HEK293 (cell line): ENCODE measurements around the gene STK24.

ENCODE experiments used
- CTCF ChIA-PET: fragments of 350-600 bp; formaldehyde crosslinking; extraction: SDS; loops from one replicate; lab custom pipeline; 2021; ENCODE audit warnings: antibody characterized with exemption; lab: Yijun Ruan, JAX
- POLR2A ChIA-PET: fragments of 300-600 bp; formaldehyde crosslinking; extraction: SDS; loops from one replicate; lab custom pipeline; 2020; ENCODE audit warnings: antibody characterized with exemption, inconsistent platforms; lab: Yijun Ruan, JAX
- H3K27ac ChIP-seq: fragments of 200-500 bp; sonication (Bioruptor generic); 2 replicates; pipeline ENCODE4 v1.5.1; 2014; ENCODE audit warnings: low read depth, low read length, control low read depth, inconsistent platforms; ENCODE audit errors: extremely low read depth
- H3K36me3 ChIP-seq, 2 experiments: fragments of 200-500 bp in 1 of 2; sonication (Bioruptor generic) in 1 of 2; 1 replicate in 1 of 2; 2 replicates in 1 of 2; pipeline ENCODE4 v1.5.1; 2014 to 2017; ENCODE audit warnings: inconsistent platforms in 2 of 2, low read length in 2 of 2; ENCODE audit not compliant: control insufficient read depth in 2 of 2, insufficient read depth in 1 of 2
- H3K4me1 ChIP-seq: fragments of 200-500 bp; sonication (Bioruptor generic); 2 replicates; pipeline ENCODE4 v1.5.1; 2014; ENCODE audit warnings: mild to moderate bottlenecking, low read length, inconsistent platforms; ENCODE audit not compliant: control insufficient read depth, insufficient read depth
- H3K4me3 ChIP-seq: 2 replicates; pipeline ENCODE4 v1.5.1; 2011; ENCODE audit warnings: low read depth, mild to moderate bottlenecking, control low read depth, low read length, moderate library complexity
- H3K9me3 ChIP-seq: fragments of 200-500 bp; sonication (Bioruptor generic); 2 replicates; pipeline ENCODE4 v1.5.1; 2014; ENCODE audit warnings: low read depth, low read length, inconsistent platforms; ENCODE audit not compliant: control insufficient read depth, insufficient read depth
- SCRT2 ChIP-seq: fragments of 450-650 bp; formaldehyde crosslinking; IDR thresholded peaks from 2 replicates; pipeline ENCODE4 v1.5.1; 2016; ENCODE audit warnings: missing biosample characterization, missing genetic modification characterization
- TRIM28 ChIP-seq: IDR thresholded peaks from 2 replicates; pipeline ENCODE4 v1.6.1; 2011; ENCODE audit warnings: low read length, control low read depth, borderline replicate concordance
- ZFP37 ChIP-seq: fragments of 450-650 bp; formaldehyde crosslinking; IDR thresholded peaks from 2 replicates; pipeline ENCODE4 v1.5.1; 2016; ENCODE audit warnings: missing biosample characterization, missing genetic modification characterization
- ZNF133 ChIP-seq: fragments of 450-650 bp; formaldehyde crosslinking; IDR thresholded peaks from 2 replicates; pipeline ENCODE4 v1.5.1; 2016; ENCODE audit warnings: missing biosample characterization, missing genetic modification characterization
- ZNF24 ChIP-seq: fragments of 450-650 bp; formaldehyde crosslinking; IDR thresholded peaks from 2 replicates; pipeline ENCODE4 v1.5.1; 2016; ENCODE audit warnings: missing biosample characterization, missing genetic modification characterization
- ZNF37A ChIP-seq: fragments of 450-650 bp; IDR thresholded peaks from 2 replicates; pipeline ENCODE4 v1.5.1; 2018; ENCODE audit warnings: missing biosample characterization, missing genetic modification characterization
- ZNF510 ChIP-seq: fragments of 450-650 bp; formaldehyde crosslinking; IDR thresholded peaks from 2 replicates; pipeline ENCODE4 v1.5.1; 2018; ENCODE audit warnings: mild to moderate bottlenecking, missing genetic modification characterization, missing biosample characterization; ENCODE audit not compliant: insufficient replicate concordance
- ZNF560 ChIP-seq: fragments of 450-650 bp; formaldehyde crosslinking; IDR thresholded peaks from 2 replicates; pipeline ENCODE4 v1.5.1; 2017; ENCODE audit warnings: missing biosample characterization, missing genetic modification characterization, borderline replicate concordance
- ZNF596 ChIP-seq: fragments of 450-650 bp; IDR thresholded peaks from 2 replicates; pipeline ENCODE4 v1.5.0; 2018; ENCODE audit warnings: missing biosample characterization, mild to moderate bottlenecking, missing genetic modification characterization, moderate library complexity
- ZNF76 ChIP-seq: fragments of 450-650 bp; formaldehyde crosslinking; IDR thresholded peaks from 2 replicates; pipeline ENCODE4; 2016; ENCODE audit warnings: low read depth, missing biosample characterization, missing genetic modification characterization, borderline replicate concordance
- TF ChIP-seq, protein P1 (sequence below): fragments of 450-650 bp; formaldehyde crosslinking; IDR thresholded peaks from 2 replicates; pipeline ENCODE4 v1.5.1; 2016; ENCODE audit warnings: missing biosample characterization, missing genetic modification characterization
- TF ChIP-seq, protein P2 (sequence below): fragments of 450-650 bp; formaldehyde crosslinking; IDR thresholded peaks from 2 replicates; pipeline ENCODE4 v1.5.1; 2016; ENCODE audit warnings: missing biosample characterization, missing genetic modification characterization
- TF ChIP-seq, protein P3 (sequence below): fragments of 450-650 bp; formaldehyde crosslinking; IDR thresholded peaks from 2 replicates; pipeline ENCODE4 v1.5.1; 2016; ENCODE audit warnings: missing biosample characterization, missing genetic modification characterization
- TF ChIP-seq, protein P4 (sequence below): fragments of 450-650 bp; formaldehyde crosslinking; IDR thresholded peaks from 2 replicates; pipeline ENCODE4 v1.5.1; 2016; ENCODE audit warnings: missing biosample characterization, missing genetic modification characterization

STK24 gene

DNA sequence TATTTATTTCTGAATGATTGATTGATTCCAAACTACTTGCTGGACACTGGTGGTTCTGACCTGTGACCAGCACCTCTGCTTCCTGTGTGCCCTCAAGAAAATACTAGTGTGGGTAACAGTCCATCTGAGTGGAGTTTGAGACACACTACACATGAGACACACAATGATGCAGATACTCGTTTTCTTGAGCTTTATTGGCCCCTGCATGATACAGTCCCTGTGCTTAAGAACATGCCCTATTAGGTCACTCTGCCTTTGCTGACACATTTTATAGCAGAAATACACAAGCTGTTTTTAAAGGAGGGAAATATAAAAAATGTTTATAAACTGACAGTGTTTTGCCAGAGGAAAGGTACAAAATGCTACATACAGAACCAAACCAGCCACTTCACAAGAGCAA is 126.9 kb downstream of the STK24 start:
- POLR2A ChIA-PET = no interaction called here
- Histone ChIP-seq H3K4me1 (no peaks in the 10 kb centered on the region), H3K9me3 (no peaks in the 10 kb centered on the region), H3K4me3 (no peak overlapping the region), H3K36me3 (peaks cover 0 to 75% of the 10 kb centered on the region in 2 experiments; a peak in 2 of 3 replicates), H3K27ac (no peak overlapping the region)
- no peak for TF ChIP-seq ZNF560 (tag by site-specific recombination)
- TF ChIP-seq, protein P1, sequence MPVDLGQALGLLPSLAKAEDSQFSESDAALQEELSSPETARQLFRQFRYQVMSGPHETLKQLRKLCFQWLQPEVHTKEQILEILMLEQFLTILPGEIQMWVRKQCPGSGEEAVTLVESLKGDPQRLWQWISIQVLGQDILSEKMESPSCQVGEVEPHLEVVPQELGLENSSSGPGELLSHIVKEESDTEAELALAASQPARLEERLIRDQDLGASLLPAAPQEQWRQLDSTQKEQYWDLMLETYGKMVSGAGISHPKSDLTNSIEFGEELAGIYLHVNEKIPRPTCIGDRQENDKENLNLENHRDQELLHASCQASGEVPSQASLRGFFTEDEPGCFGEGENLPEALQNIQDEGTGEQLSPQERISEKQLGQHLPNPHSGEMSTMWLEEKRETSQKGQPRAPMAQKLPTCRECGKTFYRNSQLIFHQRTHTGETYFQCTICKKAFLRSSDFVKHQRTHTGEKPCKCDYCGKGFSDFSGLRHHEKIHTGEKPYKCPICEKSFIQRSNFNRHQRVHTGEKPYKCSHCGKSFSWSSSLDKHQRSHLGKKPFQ (tag by site-specific recombination) = no peak
- TF ChIP-seq ZNF76 (tag by site-specific recombination) = no peak
- no peak for TF ChIP-seq ZNF510
- TF ChIP-seq ZNF133 = no peak
- TF ChIP-seq, all 188 proteins: peak for 0
- CTCF ChIA-PET = interaction anchor here (0.6 to 1.5 kb wide), 6 partner anchors 11 to 540 kb away, joined by 3 to 5 read pairs (median 3); no protein-coding TSS in a partner anchor

DNA sequence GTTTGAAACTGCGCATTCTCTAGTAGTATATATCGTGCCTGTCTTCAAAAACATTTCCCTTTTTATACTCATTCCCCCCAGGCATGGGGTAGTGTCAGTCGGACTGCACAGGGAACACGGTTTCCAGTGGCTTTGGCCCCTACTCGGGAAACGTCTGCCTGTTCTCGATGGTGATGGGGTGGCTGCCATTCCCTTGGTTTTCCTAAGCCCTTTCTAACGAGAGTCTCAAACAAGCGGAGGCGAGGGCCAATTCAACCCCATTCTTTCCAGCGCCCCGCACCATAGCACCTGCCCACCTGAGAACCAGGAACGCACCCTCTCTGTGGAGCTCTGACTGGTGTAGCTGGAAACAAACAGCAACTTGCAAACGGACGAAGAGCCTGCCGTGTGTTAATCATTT is 127.6 kb downstream of the STK24 start:
- Histone ChIP-seq H3K27ac (no peak overlapping the region), H3K4me1 (no peaks in the 10 kb centered on the region), H3K36me3 (peaks cover 0 to 70% of the 10 kb centered on the region in 2 experiments; a peak in 2 of 3 replicates), H3K9me3 (no peaks in the 10 kb centered on the region), H3K4me3 (no peak overlapping the region)
- ChIA-PET CTCF (interaction anchor here (0.7 kb wide), 1 partner anchor 349 kb away, joined by 6 read pairs; no protein-coding TSS in a partner anchor), POLR2A (no interaction called here)
- no peak for TF ChIP-seq ZNF24 (tag by site-specific recombination)
- no peak for TF ChIP-seq ZFP37
- TF ChIP-seq ZNF510 = no peak
- TF ChIP-seq ZNF37A (tag by site-specific recombination) = no peak
- no peak for TF ChIP-seq SCRT2 (tag by site-specific recombination)
- TF ChIP-seq ZNF596 = no peak
- TF ChIP-seq, protein P1 (tag by site-specific recombination) = no peak
- TF ChIP-seq, protein P2, sequence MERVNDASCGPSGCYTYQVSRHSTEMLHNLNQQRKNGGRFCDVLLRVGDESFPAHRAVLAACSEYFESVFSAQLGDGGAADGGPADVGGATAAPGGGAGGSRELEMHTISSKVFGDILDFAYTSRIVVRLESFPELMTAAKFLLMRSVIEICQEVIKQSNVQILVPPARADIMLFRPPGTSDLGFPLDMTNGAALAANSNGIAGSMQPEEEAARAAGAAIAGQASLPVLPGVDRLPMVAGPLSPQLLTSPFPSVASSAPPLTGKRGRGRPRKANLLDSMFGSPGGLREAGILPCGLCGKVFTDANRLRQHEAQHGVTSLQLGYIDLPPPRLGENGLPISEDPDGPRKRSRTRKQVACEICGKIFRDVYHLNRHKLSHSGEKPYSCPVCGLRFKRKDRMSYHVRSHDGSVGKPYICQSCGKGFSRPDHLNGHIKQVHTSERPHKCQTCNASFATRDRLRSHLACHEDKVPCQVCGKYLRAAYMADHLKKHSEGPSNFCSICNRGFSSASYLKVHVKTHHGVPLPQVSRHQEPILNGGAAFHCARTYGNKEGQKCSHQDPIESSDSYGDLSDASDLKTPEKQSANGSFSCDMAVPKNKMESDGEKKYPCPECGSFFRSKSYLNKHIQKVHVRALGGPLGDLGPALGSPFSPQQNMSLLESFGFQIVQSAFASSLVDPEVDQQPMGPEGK (tag by site-specific recombination) = no peak
- TF ChIP-seq TRIM28 = no peak
- TF ChIP-seq, protein P3, sequence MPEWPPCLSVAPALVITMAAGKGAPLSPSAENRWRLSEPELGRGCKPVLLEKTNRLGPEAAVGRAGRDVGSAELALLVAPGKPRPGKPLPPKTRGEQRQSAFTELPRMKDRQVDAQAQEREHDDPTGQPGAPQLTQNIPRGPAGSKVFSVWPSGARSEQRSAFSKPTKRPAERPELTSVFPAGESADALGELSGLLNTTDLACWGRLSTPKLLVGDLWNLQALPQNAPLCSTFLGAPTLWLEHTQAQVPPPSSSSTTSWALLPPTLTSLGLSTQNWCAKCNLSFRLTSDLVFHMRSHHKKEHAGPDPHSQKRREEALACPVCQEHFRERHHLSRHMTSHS (tag by site-specific recombination) = no peak
- TF ChIP-seq, protein P4, sequence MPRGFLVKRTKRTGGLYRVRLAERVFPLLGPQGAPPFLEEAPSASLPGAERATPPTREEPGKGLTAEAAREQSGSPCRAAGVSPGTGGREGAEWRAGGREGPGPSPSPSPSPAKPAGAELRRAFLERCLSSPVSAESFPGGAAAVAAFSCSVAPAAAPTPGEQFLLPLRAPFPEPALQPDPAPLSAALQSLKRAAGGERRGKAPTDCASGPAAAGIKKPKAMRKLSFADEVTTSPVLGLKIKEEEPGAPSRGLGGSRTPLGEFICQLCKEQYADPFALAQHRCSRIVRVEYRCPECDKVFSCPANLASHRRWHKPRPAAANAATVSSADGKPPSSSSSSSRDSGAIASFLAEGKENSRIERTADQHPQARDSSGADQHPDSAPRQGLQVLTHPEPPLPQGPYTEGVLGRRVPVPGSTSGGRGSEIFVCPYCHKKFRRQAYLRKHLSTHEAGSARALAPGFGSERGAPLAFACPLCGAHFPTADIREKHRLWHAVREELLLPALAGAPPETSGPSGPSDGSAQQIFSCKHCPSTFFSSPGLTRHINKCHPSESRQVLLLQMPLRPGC = no peak
